GM12891 (cell line): ENCODE data around the gene SHROOM4.

ENCODE experiments used
- DNase-seq: peaks from one replicate; pipeline ENCODE4 v3.0.0; 2011; ENCODE audit warnings: low spot score; ENCODE audit not compliant: insufficient read length
- FAIRE-seq: peaks from 2 replicates; lab custom pipeline; 2011; peaks lifted over from hg19 to GRCh38; lab: Jason Lieb, UNC
- PAX5 ChIP-seq: IDR thresholded peaks from 2 replicates; pipeline ENCODE4 v1.6.1; 2011; ENCODE audit warnings: low read length, moderate library complexity, mild to moderate bottlenecking; ENCODE audit not compliant: insufficient read depth, severe bottlenecking
- POLR2A ChIP-seq: IDR thresholded peaks from 2 replicates; pipeline ENCODE4 v1.6.1; 2011; ENCODE audit warnings: low read depth, low read length, control low read depth
- POLR2AphosphoS5 ChIP-seq: IDR thresholded peaks from 2 replicates; pipeline ENCODE4 v1.6.1; 2011; ENCODE audit warnings: low read depth, low read length, control low read depth
- POU2F2 ChIP-seq: IDR thresholded peaks from 2 replicates; pipeline ENCODE4 v1.6.1; 2011; ENCODE audit warnings: low read depth, mild to moderate bottlenecking, control low read depth, low read length, moderate library complexity
- SPI1 ChIP-seq: IDR thresholded peaks from 2 replicates; pipeline ENCODE4 v1.6.1; 2011; ENCODE audit warnings: low read depth, low read length, control low read depth
- TAF1 ChIP-seq: IDR thresholded peaks from 2 replicates; pipeline ENCODE4 v1.6.1; 2011; ENCODE audit warnings: low read depth, low read length, control low read depth

SHROOM4 gene

GRCh38 chrX:50721764-50722521 lies 92.1 kb downstream of the SHROOM4 start:
- TF ChIP-seq PAX5 (no peak), POU2F2 (no peak), SPI1 (no peak), POLR2A (no peak), TAF1 (no peak)
- no peak for FAIRE-seq

GRCh38 chrX:50719614-50720013 lies 94.4 kb downstream of the SHROOM4 start:
- TF ChIP-seq TAF1 (no peak), PAX5 (no peak), POLR2AphosphoS5 (no peak), POU2F2 (no peak), POLR2A (no peak), SPI1 (no peak)
- DNase-seq: no peak
- FAIRE-seq: no peak

More at GRCh38 chrX:50721764-50722521, 92.1 kb downstream of the SHROOM4 start:
- DNase-seq: no peak

GRCh38 chrX:50718776-50719175 lies 95.2 kb downstream of the SHROOM4 start:
- TF ChIP-seq POLR2AphosphoS5 (no peak), PAX5 (no peak), TAF1 (no peak), POLR2A (no peak), POU2F2 (no peak), SPI1 (no peak)
- DNase-seq: no peak
- FAIRE-seq: no peak

- no peak for DNase-seq
- FAIRE-seq: no peak
- TF ChIP-seq POLR2A (no peak), TAF1 (no peak)
These were observed 97.3 kb downstream of the SHROOM4 start for GRCh38 chrX:50716706-50717105.

GRCh38 chrX:50712777-50713176 lies 101.2 kb downstream of the SHROOM4 start:
- TF ChIP-seq POU2F2 (no peak), PAX5 (no peak), SPI1 (no peak), POLR2A (no peak), TAF1 (no peak), POLR2AphosphoS5 (no peak)
- FAIRE-seq (no peak), DNase-seq (no peak)

- DNase-seq (no peak), FAIRE-seq (no peak)
- TF ChIP-seq PAX5 (no peak), POU2F2 (no peak), SPI1 (no peak)
These were observed 102.1 kb downstream of the SHROOM4 start for GRCh38 chrX:50711907-50712306.

- FAIRE-seq (no peak), DNase-seq (no peak)
- TF ChIP-seq TAF1: no peak
- no peak for TF ChIP-seq POLR2A
- no peak for TF ChIP-seq POLR2AphosphoS5
- no peak for TF ChIP-seq SPI1
- TF ChIP-seq PAX5: no peak
- TF ChIP-seq POU2F2: no peak
These were observed 105.9 kb downstream of the SHROOM4 start for GRCh38 chrX:50707955-50708699.

- FAIRE-seq (no peak), DNase-seq (no peak)
- no peak for TF ChIP-seq PAX5
- TF ChIP-seq TAF1: no peak
- TF ChIP-seq POLR2AphosphoS5: no peak
- TF ChIP-seq POU2F2: no peak
- no peak for TF ChIP-seq POLR2A
- TF ChIP-seq SPI1: no peak
These were observed 106.6 kb downstream of the SHROOM4 start for GRCh38 chrX:50707405-50707804.

- FAIRE-seq: no peak
- no peak for DNase-seq
- TF ChIP-seq POLR2A (no peak), POLR2AphosphoS5 (no peak), PAX5 (no peak), TAF1 (no peak), SPI1 (no peak), POU2F2 (no peak)
These were observed 109.0 kb downstream of the SHROOM4 start for GRCh38 chrX:50705042-50705441.

GRCh38 chrX:50704360-50704759 lies 109.6 kb downstream of the SHROOM4 start:
- no peak for FAIRE-seq
- DNase-seq: no peak
- no peak for TF ChIP-seq TAF1
- no peak for TF ChIP-seq POLR2AphosphoS5
- TF ChIP-seq SPI1: no peak
- TF ChIP-seq PAX5: no peak
- TF ChIP-seq POU2F2: no peak
- no peak for TF ChIP-seq POLR2A
